Neural cell (in vitro differentiated cells): ENCODE measurements around the gene C10orf90.

Source experiments
- EP300 ChIP-seq: fragments of 450-650 bp; conservative IDR thresholded peaks from 2 replicates; pipeline ENCODE4 v1.6.1; 2014; ENCODE audit warnings: antibody characterized with exemption, mild to moderate bottlenecking, moderate library complexity; ENCODE audit not compliant: poor library complexity, severe bottlenecking
- RAD21 ChIP-seq: fragments of 450-650 bp; conservative IDR thresholded peaks from 2 replicates; pipeline ENCODE4 v1.6.1; 2014; ENCODE audit warnings: antibody characterized with exemption, mild to moderate bottlenecking, moderate library complexity
- TF ChIP-seq, protein P1 (sequence below): IDR thresholded peaks from 2 replicates; pipeline ENCODE4 v1.6.1; 2012; ENCODE audit warnings: borderline replicate concordance
- TF ChIP-seq, protein P2 (sequence below): fragments of 450-650 bp; IDR thresholded peaks from 2 replicates; pipeline ENCODE4 v1.5.1; 2014; ENCODE audit warnings: antibody characterized with exemption, mild to moderate bottlenecking, moderate library complexity; ENCODE audit not compliant: poor library complexity, severe bottlenecking

DNA sequence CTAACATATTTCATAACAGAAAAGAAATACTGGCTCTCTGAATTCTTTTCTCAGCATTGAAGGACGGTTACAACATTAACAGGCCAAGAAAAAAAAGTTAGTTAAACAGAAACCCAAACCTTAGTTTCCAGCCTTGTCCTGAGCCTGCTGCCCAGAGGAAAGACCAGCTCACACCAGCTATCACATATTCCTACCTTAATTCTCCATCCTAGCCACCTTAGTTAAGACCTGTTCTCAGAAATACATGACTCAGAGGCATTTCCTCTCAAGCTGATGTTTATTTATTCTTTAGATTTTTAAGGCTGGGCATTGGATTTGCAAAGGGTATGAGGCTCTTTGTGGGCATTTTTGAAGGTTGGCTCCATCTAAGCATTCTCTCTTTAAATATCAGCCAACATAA is 247.9 kb downstream of the C10orf90 start:
- TF ChIP-seq, protein P1, sequence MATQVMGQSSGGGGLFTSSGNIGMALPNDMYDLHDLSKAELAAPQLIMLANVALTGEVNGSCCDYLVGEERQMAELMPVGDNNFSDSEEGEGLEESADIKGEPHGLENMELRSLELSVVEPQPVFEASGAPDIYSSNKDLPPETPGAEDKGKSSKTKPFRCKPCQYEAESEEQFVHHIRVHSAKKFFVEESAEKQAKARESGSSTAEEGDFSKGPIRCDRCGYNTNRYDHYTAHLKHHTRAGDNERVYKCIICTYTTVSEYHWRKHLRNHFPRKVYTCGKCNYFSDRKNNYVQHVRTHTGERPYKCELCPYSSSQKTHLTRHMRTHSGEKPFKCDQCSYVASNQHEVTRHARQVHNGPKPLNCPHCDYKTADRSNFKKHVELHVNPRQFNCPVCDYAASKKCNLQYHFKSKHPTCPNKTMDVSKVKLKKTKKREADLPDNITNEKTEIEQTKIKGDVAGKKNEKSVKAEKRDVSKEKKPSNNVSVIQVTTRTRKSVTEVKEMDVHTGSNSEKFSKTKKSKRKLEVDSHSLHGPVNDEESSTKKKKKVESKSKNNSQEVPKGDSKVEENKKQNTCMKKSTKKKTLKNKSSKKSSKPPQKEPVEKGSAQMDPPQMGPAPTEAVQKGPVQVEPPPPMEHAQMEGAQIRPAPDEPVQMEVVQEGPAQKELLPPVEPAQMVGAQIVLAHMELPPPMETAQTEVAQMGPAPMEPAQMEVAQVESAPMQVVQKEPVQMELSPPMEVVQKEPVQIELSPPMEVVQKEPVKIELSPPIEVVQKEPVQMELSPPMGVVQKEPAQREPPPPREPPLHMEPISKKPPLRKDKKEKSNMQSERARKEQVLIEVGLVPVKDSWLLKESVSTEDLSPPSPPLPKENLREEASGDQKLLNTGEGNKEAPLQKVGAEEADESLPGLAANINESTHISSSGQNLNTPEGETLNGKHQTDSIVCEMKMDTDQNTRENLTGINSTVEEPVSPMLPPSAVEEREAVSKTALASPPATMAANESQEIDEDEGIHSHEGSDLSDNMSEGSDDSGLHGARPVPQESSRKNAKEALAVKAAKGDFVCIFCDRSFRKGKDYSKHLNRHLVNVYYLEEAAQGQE: no peak
- TF ChIP-seq, protein P2, sequence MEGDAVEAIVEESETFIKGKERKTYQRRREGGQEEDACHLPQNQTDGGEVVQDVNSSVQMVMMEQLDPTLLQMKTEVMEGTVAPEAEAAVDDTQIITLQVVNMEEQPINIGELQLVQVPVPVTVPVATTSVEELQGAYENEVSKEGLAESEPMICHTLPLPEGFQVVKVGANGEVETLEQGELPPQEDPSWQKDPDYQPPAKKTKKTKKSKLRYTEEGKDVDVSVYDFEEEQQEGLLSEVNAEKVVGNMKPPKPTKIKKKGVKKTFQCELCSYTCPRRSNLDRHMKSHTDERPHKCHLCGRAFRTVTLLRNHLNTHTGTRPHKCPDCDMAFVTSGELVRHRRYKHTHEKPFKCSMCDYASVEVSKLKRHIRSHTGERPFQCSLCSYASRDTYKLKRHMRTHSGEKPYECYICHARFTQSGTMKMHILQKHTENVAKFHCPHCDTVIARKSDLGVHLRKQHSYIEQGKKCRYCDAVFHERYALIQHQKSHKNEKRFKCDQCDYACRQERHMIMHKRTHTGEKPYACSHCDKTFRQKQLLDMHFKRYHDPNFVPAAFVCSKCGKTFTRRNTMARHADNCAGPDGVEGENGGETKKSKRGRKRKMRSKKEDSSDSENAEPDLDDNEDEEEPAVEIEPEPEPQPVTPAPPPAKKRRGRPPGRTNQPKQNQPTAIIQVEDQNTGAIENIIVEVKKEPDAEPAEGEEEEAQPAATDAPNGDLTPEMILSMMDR: no peak
- no peak for TF ChIP-seq EP300
- no peak for TF ChIP-seq RAD21
